Epithelial cell of proximal tubule (primary cell): ENCODE results near the gene ARF1. TPM values are rescaled to one million over a fixed set of nuclear protein-coding genes. Genes with fewer than 3 reads are reported as not detected.
A peak's percentile ranks its signal among the peaks of the same experiment; 100 is the strongest.

Experiments used
- DNase-seq: peaks from one replicate; pipeline ENCODE4 v3.0.0-alpha.2; 2011; ENCODE audit warnings: low read depth
- H3K4me3 ChIP-seq: 2 replicates; pipeline ENCODE4 v1.5.1; 2011; ENCODE audit warnings: low read depth, mild to moderate bottlenecking, low read length
- CTCF ChIP-seq: conservative IDR thresholded peaks from 2 replicates; pipeline ENCODE4 v1.5.1; 2012; ENCODE audit warnings: low read depth, mild to moderate bottlenecking, low read length
- total RNA-seq: library from RNA; depleted of rRNA; stranded (reverse); fragments of >200 nt; gene quantifications from 2 replicates; pipeline ENCODE4 v1.2.3, GENCODE V29; 2015

Gene ARF1
- total RNA-seq, 1 donor from 2014 or later, result 303 TPM

GRCh38 chr1:228076796-228077430 lies 5.6 kb upstream of the ARF1 start:
- DNase-seq, result no peak
- TF ChIP-seq CTCF, result no peak
- no peak overlapping the region for H3K4me3 ChIP-seq

GRCh38 chr1:228077565-228078330 lies 4.8 kb upstream of the ARF1 start:
- no peak for DNase-seq
- H3K4me3 ChIP-seq, result no peak overlapping the region
- no peak for TF ChIP-seq CTCF

GRCh38 chr1:228079013-228079412 lies 3.5 kb upstream of the ARF1 start:
- TF ChIP-seq CTCF, result no peak
- DNase-seq, result no peak
- H3K4me3 ChIP-seq, result no peak overlapping the region

GRCh38 chr1:228079601-228080263 lies 2.8 kb upstream of the ARF1 start:
- H3K4me3 ChIP-seq, result no peak overlapping the region
- DNase-seq, result no peak
- no peak for TF ChIP-seq CTCF

GRCh38 chr1:228081144-228081543 lies 1.4 kb upstream of the ARF1 start:
- TF ChIP-seq CTCF, result no peak

GRCh38 chr1:228081578-228082213 lies 812 bp upstream of the ARF1 start:
- no peak for TF ChIP-seq CTCF
- DNase-seq, result no peak
- peak overlapping the region; percentile 98 for H3K4me3 ChIP-seq

More at GRCh38 chr1:228081144-228081543, 1.4 kb upstream of the ARF1 start:
- peak overlapping the region; percentile 98 for H3K4me3 ChIP-seq
- no peak for DNase-seq
